Gastroesophageal sphincter (tissue), 3 donors: ENCODE measurements around the gene GABRB3.

Experiments used
- EP300 ChIP-seq: sonication (generic); formaldehyde crosslinking; IDR thresholded peaks from one replicate; pipeline ENCODE4 v1.6.1; 2017; ENCODE audit warnings: antibody characterized with exemption, mild to moderate bottlenecking
- POLR2A ChIP-seq, 2 donors: fragments of 450-650 bp; IDR thresholded peaks; one replicate each; pipeline ENCODE4 v1.6.1; 2017; ENCODE audit warnings: antibody characterized with exemption in 2 of 2, mild to moderate bottlenecking in 2 of 2, moderate library complexity in 1 of 2
- POLR2AphosphoS5 ChIP-seq: sonication (generic); formaldehyde crosslinking; IDR thresholded peaks from one replicate; pipeline ENCODE4 v1.6.1; 2017; ENCODE audit warnings: antibody characterized with exemption
- TF ChIP-seq, protein P1 (sequence below), 4 experiments: fragments of 200-600 bp in 2 of 4; fragments of 450-650 bp in 2 of 4; sonication (generic) in 1 of 4; IDR thresholded peaks; one replicate each; pipeline ENCODE4 v1.5.1; 2017 to 2019; ENCODE audit warnings: antibody characterized with exemption in 4 of 4, mild to moderate bottlenecking in 2 of 4, moderate library complexity in 2 of 4

DNA sequence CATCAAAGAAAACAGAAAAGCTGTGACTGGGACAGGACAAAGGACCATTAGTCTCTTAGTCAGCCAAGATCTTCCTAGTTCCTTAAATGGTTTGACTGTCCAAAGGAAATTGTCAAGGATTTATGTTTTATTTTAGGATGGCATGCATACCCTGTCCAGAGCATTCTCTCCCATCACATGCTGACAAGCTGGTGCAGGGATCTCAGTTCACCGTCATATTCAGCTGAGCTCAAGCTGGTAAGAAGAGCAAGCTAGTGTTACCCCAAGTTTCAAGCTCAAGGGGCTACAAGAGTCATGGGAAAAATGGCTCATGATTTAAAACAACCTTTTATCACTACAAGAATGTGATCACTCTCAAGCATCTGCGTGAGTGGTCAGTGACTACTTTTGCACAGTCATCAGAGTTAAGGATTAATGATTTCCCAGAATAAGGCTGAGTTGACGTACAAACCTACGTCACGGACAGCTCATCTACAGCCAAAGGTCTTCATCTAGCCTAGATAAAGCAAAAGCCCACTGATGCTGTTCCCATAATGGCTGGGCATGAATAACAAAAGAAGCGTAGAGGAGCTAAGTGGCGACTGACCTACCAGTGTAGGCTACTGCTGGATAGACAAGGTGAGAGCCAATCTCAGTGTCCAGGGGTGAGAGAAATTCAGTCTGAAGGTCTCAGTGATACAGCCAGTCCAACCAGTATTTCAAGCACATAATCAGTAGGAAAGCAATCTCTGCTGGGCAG is 157.5 kb downstream of the GABRB3 start:
- TF ChIP-seq POLR2A (IDR thresholded peaks at IDR 0.05) (no peak), EP300 (no peak), POLR2AphosphoS5 (no peak)
- TF ChIP-seq, protein P1, sequence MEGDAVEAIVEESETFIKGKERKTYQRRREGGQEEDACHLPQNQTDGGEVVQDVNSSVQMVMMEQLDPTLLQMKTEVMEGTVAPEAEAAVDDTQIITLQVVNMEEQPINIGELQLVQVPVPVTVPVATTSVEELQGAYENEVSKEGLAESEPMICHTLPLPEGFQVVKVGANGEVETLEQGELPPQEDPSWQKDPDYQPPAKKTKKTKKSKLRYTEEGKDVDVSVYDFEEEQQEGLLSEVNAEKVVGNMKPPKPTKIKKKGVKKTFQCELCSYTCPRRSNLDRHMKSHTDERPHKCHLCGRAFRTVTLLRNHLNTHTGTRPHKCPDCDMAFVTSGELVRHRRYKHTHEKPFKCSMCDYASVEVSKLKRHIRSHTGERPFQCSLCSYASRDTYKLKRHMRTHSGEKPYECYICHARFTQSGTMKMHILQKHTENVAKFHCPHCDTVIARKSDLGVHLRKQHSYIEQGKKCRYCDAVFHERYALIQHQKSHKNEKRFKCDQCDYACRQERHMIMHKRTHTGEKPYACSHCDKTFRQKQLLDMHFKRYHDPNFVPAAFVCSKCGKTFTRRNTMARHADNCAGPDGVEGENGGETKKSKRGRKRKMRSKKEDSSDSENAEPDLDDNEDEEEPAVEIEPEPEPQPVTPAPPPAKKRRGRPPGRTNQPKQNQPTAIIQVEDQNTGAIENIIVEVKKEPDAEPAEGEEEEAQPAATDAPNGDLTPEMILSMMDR (IDR thresholded peaks at IDR 0.05), result no peak
